MM.1S (cell line): Measurements from ENCODE around the gene MICAL2.

Source experiments
- DNase-seq: peaks from one replicate; pipeline ENCODE4 v3.0.0-alpha.2; 2015
- H2AFZ ChIP-seq: fragments of 300-600 bp; sonication (generic); 2 replicates; pipeline ENCODE4 v1.6.0; 2016; ENCODE audit warnings: antibody characterized with exemption, low read length
- H3F3A ChIP-seq: fragments of 300-600 bp; sonication (generic); 2 replicates; pipeline ENCODE4 v1.6.1; 2016; ENCODE audit warnings: mild to moderate bottlenecking, antibody characterized with exemption, low read length, moderate library complexity, mixed read lengths; ENCODE audit not compliant: insufficient read depth
- H3K27ac ChIP-seq: fragments of 300-600 bp; sonication (generic); 2 replicates; pipeline ENCODE4 v1.5.1; 2016; ENCODE audit warnings: mild to moderate bottlenecking, low read length
- H3K27me3 ChIP-seq: fragments of 300-600 bp; sonication (generic); replicated peaks from 2 replicates; pipeline ENCODE4 v1.6.0; 2016; ENCODE audit warnings: low read length; ENCODE audit not compliant: insufficient read depth
- H3K36me3 ChIP-seq: fragments of 300-600 bp; sonication (generic); replicated peaks from 2 replicates; pipeline ENCODE4 v1.6.1; 2016; ENCODE audit warnings: mild to moderate bottlenecking, low read length, mixed read lengths; ENCODE audit not compliant: insufficient read depth
- H3K4me1 ChIP-seq: fragments of 300-600 bp; sonication (generic); 2 replicates; pipeline ENCODE4 v1.6.1; 2016; ENCODE audit warnings: low read length, mixed read lengths
- H3K4me2 ChIP-seq: fragments of 300-600 bp; sonication (generic); 2 replicates; pipeline ENCODE4 v1.6.0; 2016; ENCODE audit warnings: low read depth, low read length
- H3K4me3 ChIP-seq: fragments of 300-600 bp; sonication (generic); 2 replicates; pipeline ENCODE4 v1.5.1; 2016; ENCODE audit warnings: low read length, mixed read lengths
- H3K79me2 ChIP-seq: fragments of 300-600 bp; sonication (generic); 2 replicates; pipeline ENCODE4 v1.6.1; 2016; ENCODE audit warnings: mixed run types, low read length, mixed read lengths
- H3K9ac ChIP-seq: fragments of 300-600 bp; sonication (generic); 2 replicates; pipeline ENCODE4 v1.6.1; 2016; ENCODE audit warnings: low read length, mixed read lengths
- H3K9me2 ChIP-seq: fragments of 300-600 bp; sonication (generic); replicated peaks from 2 replicates; pipeline ENCODE4 v1.6.1; 2016; ENCODE audit warnings: mild to moderate bottlenecking, low read length, mixed read lengths; ENCODE audit not compliant: insufficient read depth
- H3K9me3 ChIP-seq: fragments of 300-600 bp; sonication (generic); replicated peaks from 2 replicates; pipeline ENCODE4 v1.6.1; 2016; ENCODE audit warnings: mild to moderate bottlenecking, low read length, mixed read lengths; ENCODE audit not compliant: insufficient read depth
- H4K20me1 ChIP-seq: fragments of 300-600 bp; sonication (generic); 2 replicates; pipeline ENCODE4 v1.6.1; 2016; ENCODE audit warnings: mild to moderate bottlenecking, low read length, moderate library complexity, mixed read lengths; ENCODE audit not compliant: insufficient read depth
- EZH2 ChIP-seq: fragments of 300-600 bp; sonication (generic); optimal IDR thresholded peaks from 2 replicates; pipeline ENCODE3; 2017; ENCODE audit warnings: low read depth, mild to moderate bottlenecking, antibody characterized with exemption, low read length, mixed read lengths
- EZH2phosphoT487 ChIP-seq: fragments of 300-600 bp; sonication (generic); IDR thresholded peaks from 2 replicates; pipeline ENCODE4 v1.6.1; 2018; ENCODE audit warnings: antibody characterized with exemption, low read length
- TF ChIP-seq, protein P1 (sequence below): fragments of 300-600 bp; sonication (generic); IDR thresholded peaks from 2 replicates; pipeline ENCODE4 v1.5.1; 2016; ENCODE audit warnings: antibody characterized with exemption, low read length, mixed read lengths

MICAL2 gene

DNA sequence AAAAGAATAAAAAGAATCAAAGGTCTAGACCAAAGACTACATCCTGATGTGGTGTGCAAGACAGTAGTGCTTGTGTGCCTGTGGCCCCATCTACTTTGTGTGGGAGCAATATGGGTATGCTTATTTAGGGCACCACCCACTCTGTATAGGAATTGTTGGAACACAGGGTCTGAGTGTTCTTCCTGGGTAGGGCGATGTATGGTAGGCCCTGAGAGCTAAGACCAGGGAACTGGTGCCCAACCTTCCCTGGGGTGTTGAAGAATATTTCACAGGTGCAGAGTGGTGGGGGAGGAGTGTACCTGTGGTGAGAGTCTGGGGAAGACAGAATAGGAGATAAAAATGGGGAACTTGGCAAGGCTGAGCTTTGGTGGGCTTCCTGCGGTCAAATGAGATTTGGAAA, 41.9 kb downstream of the MICAL2 start:
- Histone ChIP-seq H3K79me2 (no peaks in the 10 kb centered on the region), H3K4me3 (no peak overlapping the region), H2AFZ (no peak overlapping the region), H3F3A (no peaks in the 10 kb centered on the region), H3K27me3 (no peaks in the 10 kb centered on the region), H3K9ac (no peak overlapping the region), H3K36me3 (no peaks in the 10 kb centered on the region), H3K9me3 (no peaks in the 10 kb centered on the region), H3K9me2 (no peaks in the 10 kb centered on the region), H3K4me1 (peaks cover 6% of the 10 kb centered on the region; the same call in 1 of the 2 replicates), H4K20me1 (no peaks in the 10 kb centered on the region), H3K27ac (no peak overlapping the region), H3K4me2 (no peak overlapping the region)
- no peak for DNase-seq
- TF ChIP-seq, protein P1, sequence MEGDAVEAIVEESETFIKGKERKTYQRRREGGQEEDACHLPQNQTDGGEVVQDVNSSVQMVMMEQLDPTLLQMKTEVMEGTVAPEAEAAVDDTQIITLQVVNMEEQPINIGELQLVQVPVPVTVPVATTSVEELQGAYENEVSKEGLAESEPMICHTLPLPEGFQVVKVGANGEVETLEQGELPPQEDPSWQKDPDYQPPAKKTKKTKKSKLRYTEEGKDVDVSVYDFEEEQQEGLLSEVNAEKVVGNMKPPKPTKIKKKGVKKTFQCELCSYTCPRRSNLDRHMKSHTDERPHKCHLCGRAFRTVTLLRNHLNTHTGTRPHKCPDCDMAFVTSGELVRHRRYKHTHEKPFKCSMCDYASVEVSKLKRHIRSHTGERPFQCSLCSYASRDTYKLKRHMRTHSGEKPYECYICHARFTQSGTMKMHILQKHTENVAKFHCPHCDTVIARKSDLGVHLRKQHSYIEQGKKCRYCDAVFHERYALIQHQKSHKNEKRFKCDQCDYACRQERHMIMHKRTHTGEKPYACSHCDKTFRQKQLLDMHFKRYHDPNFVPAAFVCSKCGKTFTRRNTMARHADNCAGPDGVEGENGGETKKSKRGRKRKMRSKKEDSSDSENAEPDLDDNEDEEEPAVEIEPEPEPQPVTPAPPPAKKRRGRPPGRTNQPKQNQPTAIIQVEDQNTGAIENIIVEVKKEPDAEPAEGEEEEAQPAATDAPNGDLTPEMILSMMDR, result no peak
- TF ChIP-seq EZH2 (no peak), EZH2phosphoT487 (no peak)

DNA sequence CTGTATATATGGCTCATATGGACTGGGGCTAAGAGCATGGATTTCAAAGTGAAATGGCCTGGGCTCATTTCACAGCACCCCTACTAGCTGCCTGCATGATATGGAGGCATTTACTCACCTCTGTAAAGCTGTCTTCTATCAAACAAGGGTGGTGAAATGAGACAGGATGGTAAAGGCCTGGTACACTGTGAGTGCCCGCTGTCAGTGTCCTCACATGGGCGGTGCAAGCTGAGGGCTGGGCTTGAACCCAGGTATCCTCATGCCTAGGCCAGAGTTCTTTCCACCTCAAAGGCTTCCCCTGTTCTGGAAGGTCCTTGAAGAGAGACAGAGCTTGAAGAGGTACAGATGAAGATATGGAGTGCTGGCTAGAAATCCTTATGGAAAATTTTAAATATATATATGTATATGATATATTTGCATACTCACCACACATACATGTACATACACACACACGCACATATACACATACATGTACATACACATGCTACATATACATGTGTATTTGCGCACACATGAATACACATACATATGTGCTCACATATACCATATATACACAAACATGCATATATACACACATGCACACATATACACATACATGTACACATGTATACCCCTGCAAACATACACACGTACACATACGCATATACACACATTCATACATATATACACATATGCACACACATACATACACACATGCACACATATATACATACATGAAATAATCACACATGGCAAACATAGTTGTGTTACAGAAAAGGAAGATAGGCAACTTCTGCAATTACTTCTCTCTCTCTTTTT, 44.7 kb downstream of the MICAL2 start:
- TF ChIP-seq EZH2phosphoT487, result no peak
- TF ChIP-seq, protein P1, result no peak
- no peak for TF ChIP-seq EZH2
- Histone ChIP-seq H3K9me2 (no peaks in the 10 kb centered on the region), H3F3A (no peaks in the 10 kb centered on the region), H3K36me3 (no peaks in the 10 kb centered on the region), H3K4me1 (peaks cover 6% of the 10 kb centered on the region; the same call in 1 of the 2 replicates), H3K9ac (no peak overlapping the region), H3K27ac (no peak overlapping the region), H2AFZ (no peak overlapping the region), H4K20me1 (no peaks in the 10 kb centered on the region), H3K79me2 (no peaks in the 10 kb centered on the region), H3K27me3 (no peaks in the 10 kb centered on the region), H3K4me2 (no peak overlapping the region), H3K9me3 (no peaks in the 10 kb centered on the region), H3K4me3 (no peak overlapping the region)
- DNase-seq, result no peak

DNA sequence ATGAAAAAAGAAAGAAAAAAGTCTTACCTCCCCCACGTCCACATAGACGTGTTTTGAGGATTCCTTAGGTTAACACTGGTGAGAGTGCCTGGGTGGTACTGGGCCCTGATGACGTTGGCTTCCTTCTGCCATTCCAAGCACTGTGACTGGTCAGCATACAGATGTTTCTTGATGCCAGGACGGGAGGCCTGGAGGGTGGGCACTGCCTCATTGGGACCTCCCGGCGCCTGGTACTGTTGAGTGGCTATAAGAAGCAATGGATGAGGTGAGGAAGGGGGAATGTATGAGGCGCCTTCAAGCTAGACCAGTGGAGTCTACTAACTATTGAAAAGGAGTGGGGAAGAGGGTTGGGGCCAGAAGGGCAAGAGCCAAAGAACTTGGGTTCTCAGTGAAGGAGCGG, 45.3 kb downstream of the MICAL2 start:
- no peak overlapping the region for H3K27ac ChIP-seq
- H2AFZ ChIP-seq, result no peak overlapping the region
- no peak overlapping the region for H3K4me3 ChIP-seq
- no peaks in the 10 kb centered on the region for H3K36me3 ChIP-seq
- H3K4me2 ChIP-seq, result no peak overlapping the region
- no peaks in the 10 kb centered on the region for H3K27me3 ChIP-seq
- no peak for DNase-seq
- no peak for TF ChIP-seq EZH2
- TF ChIP-seq, protein P1, result no peak
- no peak for TF ChIP-seq EZH2phosphoT487
- H3K79me2 ChIP-seq, result no peaks in the 10 kb centered on the region
- H3K9ac ChIP-seq, result no peak overlapping the region
- H3F3A ChIP-seq, result no peaks in the 10 kb centered on the region
- no peaks in the 10 kb centered on the region for H4K20me1 ChIP-seq
- H3K4me1 ChIP-seq, result peaks cover 6% of the 10 kb centered on the region; the same call in 1 of the 2 replicates
- H3K9me3 ChIP-seq, result no peaks in the 10 kb centered on the region
- no peaks in the 10 kb centered on the region for H3K9me2 ChIP-seq
